Natural killer cell (primary cell): ENCODE data around the gene IRF1. TPM values are rescaled to one million over a fixed set of nuclear protein-coding genes. Genes with fewer than 3 reads are reported as not detected.

Experiments
- ATAC-seq, 3 donors: fragments of 150-1000 bp in 2 of 3; fragments of 200-7000 bp in 1 of 3; cut with Tn5 transposase; 1 replicate in 1 of 3; 2 replicates in 2 of 3; pipeline ENCODE4 v1.10.0; 2021; ENCODE audit warnings: mild to moderate bottlenecking in 2 of 3, moderate library complexity in 2 of 3
- DNase-seq, 2 donors: peaks; one replicate each; pipeline versions ENCODE4 v3.0.0 to v3.0.0-alpha.2; 2013 to 2021; ENCODE audit warnings: mixed read lengths in 1 of 2
- H3K27ac ChIP-seq: one replicate; pipeline ENCODE4 v1.5.1; 2013; ENCODE audit warnings: mild to moderate bottlenecking, low read length
- H3K27me3 ChIP-seq: one replicate; pipeline ENCODE4 v1.6.1; 2013; ENCODE audit warnings: low read length; ENCODE audit not compliant: control insufficient read depth, insufficient read depth
- H3K36me3 ChIP-seq: one replicate; pipeline ENCODE4 v1.6.1; 2013; ENCODE audit warnings: low read length; ENCODE audit not compliant: control insufficient read depth, insufficient read depth
- H3K4me1 ChIP-seq: one replicate; pipeline ENCODE4 v1.6.1; 2013; ENCODE audit warnings: low read length; ENCODE audit not compliant: control insufficient read depth, insufficient read depth
- H3K4me3 ChIP-seq: one replicate; pipeline ENCODE4 v1.5.1; 2013; ENCODE audit warnings: low read length
- H3K9me3 ChIP-seq: one replicate; pipeline ENCODE4 v1.6.1; 2013; ENCODE audit warnings: low read length; ENCODE audit not compliant: control insufficient read depth, insufficient read depth
- H3K27ac Mint-ChIP-seq, 2 donors: one replicate each; pipeline ENCODE4 v1.8.0; 2022; ENCODE audit warnings: mild to moderate bottlenecking in 2 of 2, mixed read lengths in 2 of 2, moderate library complexity in 1 of 2
- H3K27me3 Mint-ChIP-seq, 2 donors: one replicate each; pipeline ENCODE4 v1.8.0; 2022; ENCODE audit warnings: low read depth in 2 of 2, mixed read lengths in 2 of 2
- H3K36me3 Mint-ChIP-seq: one replicate; pipeline ENCODE4 v1.8.0; 2022; ENCODE audit warnings: mixed read lengths
- H3K4me1 Mint-ChIP-seq, 2 donors: one replicate each; pipeline ENCODE4 v1.8.0; 2022; ENCODE audit warnings: mixed read lengths in 2 of 2
- H3K4me3 Mint-ChIP-seq: one replicate; pipeline ENCODE4 v1.8.0; 2022; ENCODE audit warnings: mild to moderate bottlenecking, moderate library complexity, mixed read lengths
- H3K9me3 Mint-ChIP-seq, 2 donors: one replicate each; pipeline ENCODE4 v1.8.0; 2022; ENCODE audit warnings: mixed read lengths in 2 of 2
- CTCF ChIP-seq: fragments of 200-600 bp; IDR thresholded peaks from one replicate; pipeline ENCODE4 v1.8.0; 2022; ENCODE audit warnings: antibody characterized with exemption
- WGBS: methylation state at CpG from one replicate; pipeline ENCODE4 v1.1.7; 2013; ENCODE audit warnings: missing lambda C conversion rate; ENCODE audit not compliant: insufficient coverage; 5-methylcytosine and 5-hydroxymethylcytosine counted together
- intact Hi-C: fragments of 100-400 bp; cut with micrococcal nuclease; formaldehyde crosslinking; loops from one replicate; pipeline ENCODE4 v1.14.2; 2022
- total RNA-seq, 4 donors: library from RNA; stranded (reverse); fragments of 120-200 nt in 1 of 4; gene quantifications; one replicate each; pipeline versions ENCODE4 v1.2.3 to v1.2.4, GENCODE V29; 2013 to 2022

The IRF1 gene
- total RNA-seq, 3 donors from 2014 or later (not counting 1 experiment from before 2014, with no cell fraction given) = 1,190 to 1,513 (median 1,282) TPM

DNA sequence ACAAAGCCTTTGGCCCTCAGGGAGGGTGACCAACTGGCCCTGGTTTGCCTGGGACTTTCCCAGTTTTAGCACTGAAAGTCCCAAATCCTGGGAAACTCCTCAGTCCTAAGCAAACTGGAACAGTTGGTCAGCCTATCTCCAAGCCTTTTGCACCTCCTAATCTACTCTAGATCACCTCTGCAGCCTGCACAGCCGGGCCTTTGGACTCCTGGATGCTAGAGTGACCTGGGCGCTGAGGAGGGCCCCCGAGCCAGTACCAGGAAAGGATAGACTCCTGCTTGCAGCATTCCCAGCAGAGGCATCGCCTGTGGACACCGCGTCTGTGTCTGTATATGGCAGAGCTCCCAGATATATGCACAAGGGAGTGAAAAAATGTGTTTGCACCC is 15.1 kb downstream of the IRF1 start:
- Mint-ChIP-seq H3K4me3 (peak overlapping the region; percentile 84), H3K9me3 (no peaks in the 10 kb centered on the region), H3K27ac (peak overlapping the region; percentile 97 to 100), H3K27me3 (no peaks in the 10 kb centered on the region), H3K4me1 (peaks cover 91 to 93% of the 10 kb centered on the region in 2 donors), H3K36me3 (no peaks in the 10 kb centered on the region)
- no peaks in the 10 kb centered on the region for H3K27me3 ChIP-seq
- peak overlapping the region; percentile 85 for H3K27ac ChIP-seq
- H3K9me3 ChIP-seq = no peaks in the 10 kb centered on the region
- H3K36me3 ChIP-seq = peaks cover 11% of the 10 kb centered on the region
- no peak for ATAC-seq
- intact Hi-C loops = no loop called here
- no peak overlapping the region for H3K4me3 ChIP-seq
- no peak for TF ChIP-seq CTCF
- peak in 1 of 2 donors; percentile 26 for DNase-seq
- 87% methylated on average over 6 of the region's 6 CpGs for WGBS
- H3K4me1 ChIP-seq = peaks cover 100% of the 10 kb centered on the region

GRCh38 chr5:132474881-132475496 is 15.6 kb downstream of the IRF1 start:
- Mint-ChIP-seq H3K4me3 (peak overlapping the region; percentile 82), H3K4me1 (peaks cover 91 to 93% of the 10 kb centered on the region in 2 donors), H3K9me3 (no peaks in the 10 kb centered on the region), H3K27ac (peak overlapping the region; percentile 97 to 100), H3K36me3 (no peaks in the 10 kb centered on the region), H3K27me3 (no peaks in the 10 kb centered on the region)
- no peak for TF ChIP-seq CTCF
- no peak for ATAC-seq
- H3K36me3 ChIP-seq = peaks cover 15% of the 10 kb centered on the region
- H3K27me3 ChIP-seq = no peaks in the 10 kb centered on the region
- H3K4me3 ChIP-seq = no peak overlapping the region
- intact Hi-C loops = no loop called here
- H3K27ac ChIP-seq = peak overlapping the region; percentile 85
- no peaks in the 10 kb centered on the region for H3K9me3 ChIP-seq
- DNase-seq = peak; percentile 26 to 58
- H3K4me1 ChIP-seq = peaks cover 100% of the 10 kb centered on the region
- WGBS = 35% methylated on average over 3 of the region's 4 CpGs

DNA sequence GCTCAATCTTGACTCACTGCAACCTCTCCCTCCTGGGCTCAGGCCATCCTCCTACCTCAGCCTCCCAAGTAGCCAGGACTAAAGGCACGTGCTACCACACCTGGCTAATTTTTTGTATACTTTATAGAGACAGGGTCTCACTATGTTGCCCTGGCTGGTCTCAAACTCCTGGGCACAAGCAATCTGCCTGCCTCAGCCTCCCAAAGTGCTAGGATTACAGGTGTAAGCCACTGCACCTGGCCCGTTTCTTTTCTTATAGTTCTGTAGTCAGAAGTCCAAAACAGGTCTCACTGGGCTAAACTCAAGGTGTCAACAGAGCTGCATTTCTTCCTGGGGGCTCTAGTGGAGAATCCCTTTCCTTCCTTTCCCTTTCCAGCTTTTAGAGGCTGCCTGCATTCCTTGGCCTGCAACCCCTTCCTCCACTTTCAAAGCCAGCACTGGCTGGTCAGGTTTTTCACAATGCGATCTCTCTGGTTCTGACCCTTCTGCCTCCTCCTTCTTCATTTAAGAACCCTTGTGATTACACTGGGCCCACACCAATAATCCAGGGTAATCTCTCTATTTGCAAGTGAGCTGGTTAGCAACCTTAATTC is 16.3 kb downstream of the IRF1 start:
- Histone ChIP-seq H3K27ac (peak overlapping the region; percentile 85), H3K27me3 (no peaks in the 10 kb centered on the region), H3K4me3 (no peak overlapping the region), H3K4me1 (peaks cover 100% of the 10 kb centered on the region), H3K36me3 (peaks cover 16% of the 10 kb centered on the region), H3K9me3 (no peaks in the 10 kb centered on the region)
- Mint-ChIP-seq H3K4me1 (peaks cover 91 to 93% of the 10 kb centered on the region in 2 donors), H3K27ac (peak overlapping the region; percentile 97 to 100), H3K9me3 (no peaks in the 10 kb centered on the region), H3K27me3 (no peaks in the 10 kb centered on the region), H3K4me3 (peak overlapping the region; percentile 82), H3K36me3 (no peaks in the 10 kb centered on the region)
- no peak for TF ChIP-seq CTCF
- no peak for ATAC-seq
- 84% methylated on average over 3 of the region's 3 CpGs for WGBS
- intact Hi-C loops = no loop called here
- peak; percentile 18 to 41 for DNase-seq
